ENCODE data around the gene IER5L.

DNA sequence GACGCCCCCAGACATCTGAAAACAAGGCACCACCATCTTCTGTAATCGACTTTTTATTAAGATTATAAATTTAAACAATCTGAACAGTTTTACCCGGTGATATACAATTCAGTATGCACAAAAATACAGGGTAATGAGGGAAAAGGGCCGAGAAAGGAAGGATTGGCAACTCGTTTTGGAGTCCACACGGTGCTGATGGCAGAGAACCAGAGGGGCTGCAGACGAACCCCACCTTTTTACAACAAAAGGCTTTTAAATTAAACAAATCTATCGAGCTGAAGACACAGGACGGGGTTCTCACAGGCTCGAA is 2.6 kb downstream of the IER5L start:
- TF ChIP-seq, protein P1, sequence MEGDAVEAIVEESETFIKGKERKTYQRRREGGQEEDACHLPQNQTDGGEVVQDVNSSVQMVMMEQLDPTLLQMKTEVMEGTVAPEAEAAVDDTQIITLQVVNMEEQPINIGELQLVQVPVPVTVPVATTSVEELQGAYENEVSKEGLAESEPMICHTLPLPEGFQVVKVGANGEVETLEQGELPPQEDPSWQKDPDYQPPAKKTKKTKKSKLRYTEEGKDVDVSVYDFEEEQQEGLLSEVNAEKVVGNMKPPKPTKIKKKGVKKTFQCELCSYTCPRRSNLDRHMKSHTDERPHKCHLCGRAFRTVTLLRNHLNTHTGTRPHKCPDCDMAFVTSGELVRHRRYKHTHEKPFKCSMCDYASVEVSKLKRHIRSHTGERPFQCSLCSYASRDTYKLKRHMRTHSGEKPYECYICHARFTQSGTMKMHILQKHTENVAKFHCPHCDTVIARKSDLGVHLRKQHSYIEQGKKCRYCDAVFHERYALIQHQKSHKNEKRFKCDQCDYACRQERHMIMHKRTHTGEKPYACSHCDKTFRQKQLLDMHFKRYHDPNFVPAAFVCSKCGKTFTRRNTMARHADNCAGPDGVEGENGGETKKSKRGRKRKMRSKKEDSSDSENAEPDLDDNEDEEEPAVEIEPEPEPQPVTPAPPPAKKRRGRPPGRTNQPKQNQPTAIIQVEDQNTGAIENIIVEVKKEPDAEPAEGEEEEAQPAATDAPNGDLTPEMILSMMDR (IDR thresholded peaks at IDR 0.05; ENCODE audit: insufficient read depth, low read length, poor library complexity, severe bottlenecking) = no peak
- no peak for TF ChIP-seq EZH2phosphoT487 (conservative IDR thresholded peaks at IDR 0.05; ENCODE audit: low read length)

Data from SU-DHL-6 (cell line).